GM18873 (cell line): ENCODE results near the gene BICDL2.

ENCODE experiments used
- ATAC-seq: cut with Tn5 transposase; IDR thresholded peaks from one replicate; pipeline ENCODE4 v1.9.1; 2021; ENCODE audit warnings: mild to moderate bottlenecking, moderate library complexity, moderate number of reproducible peaks; ENCODE audit not compliant: unreplicated experiment, low FRiP score

Gene BICDL2

DNA sequence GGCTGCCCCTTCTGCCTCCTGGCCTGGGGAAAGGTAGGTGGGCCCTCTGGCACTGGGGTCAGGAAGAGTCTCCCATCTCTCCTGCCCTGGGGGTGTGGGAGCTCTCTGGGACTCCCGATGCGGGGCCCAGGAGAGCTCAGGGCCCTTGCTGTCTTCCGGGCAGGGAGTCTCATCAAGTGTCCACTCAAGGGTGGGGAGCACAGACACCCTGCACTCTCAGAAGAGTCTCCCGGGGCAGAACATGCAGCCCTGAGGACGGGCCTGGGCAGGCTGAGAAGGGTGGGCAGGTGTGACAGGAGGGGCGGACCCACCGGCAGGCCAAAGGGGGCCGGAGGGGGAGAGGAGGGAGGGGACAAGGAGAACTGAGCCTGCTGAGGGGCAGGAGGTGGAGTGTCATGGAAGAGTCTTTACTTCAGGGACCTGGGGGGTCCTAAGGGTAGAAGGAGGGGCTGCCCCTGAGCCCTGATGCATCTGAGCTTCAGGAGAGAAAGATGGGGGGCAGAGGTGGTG is 48.1 kb downstream of the BICDL2 start:
- no peak for ATAC-seq

DNA sequence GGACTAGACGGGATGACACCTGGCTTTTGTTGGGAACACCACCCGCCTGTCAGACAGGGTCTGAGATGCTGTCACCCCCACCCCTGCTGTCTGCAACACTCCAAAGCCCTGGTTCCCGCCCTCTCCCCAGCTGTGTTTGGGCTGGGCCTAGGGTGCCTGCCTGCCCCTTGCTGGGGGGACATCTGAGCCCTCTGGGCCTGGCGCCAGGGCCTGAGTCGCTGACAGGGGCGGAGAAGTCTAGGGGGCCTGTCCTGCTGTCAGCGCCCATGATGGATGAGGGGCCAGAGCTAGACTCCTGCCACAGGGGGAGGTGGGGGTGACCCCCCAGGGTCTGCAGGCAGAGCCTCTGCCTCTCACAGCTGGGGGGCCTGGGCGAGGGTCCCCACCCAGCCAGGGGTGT is 48.9 kb downstream of the BICDL2 start:
- no peak for ATAC-seq

DNA sequence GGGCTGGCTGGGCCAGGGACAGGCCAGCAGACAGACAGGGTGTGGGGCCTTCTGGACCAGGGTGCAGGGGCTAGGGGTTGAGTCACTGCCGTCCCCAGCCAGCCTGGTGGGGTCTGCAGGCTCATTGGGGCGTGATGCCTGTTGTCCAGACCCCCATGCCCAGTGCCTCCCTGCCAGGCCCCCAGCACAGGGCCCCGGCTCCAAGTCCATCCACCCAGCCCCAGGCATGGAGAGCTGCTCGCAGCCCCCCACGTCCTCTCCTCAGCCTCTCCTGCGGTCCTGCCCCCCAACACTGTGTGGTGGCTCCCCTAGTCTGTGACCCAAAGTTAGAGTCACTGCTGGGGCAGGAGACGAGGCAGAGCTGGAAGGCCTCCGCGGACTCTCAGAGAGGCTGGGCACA is 49.5 kb downstream of the BICDL2 start:
- ATAC-seq: no peak

DNA sequence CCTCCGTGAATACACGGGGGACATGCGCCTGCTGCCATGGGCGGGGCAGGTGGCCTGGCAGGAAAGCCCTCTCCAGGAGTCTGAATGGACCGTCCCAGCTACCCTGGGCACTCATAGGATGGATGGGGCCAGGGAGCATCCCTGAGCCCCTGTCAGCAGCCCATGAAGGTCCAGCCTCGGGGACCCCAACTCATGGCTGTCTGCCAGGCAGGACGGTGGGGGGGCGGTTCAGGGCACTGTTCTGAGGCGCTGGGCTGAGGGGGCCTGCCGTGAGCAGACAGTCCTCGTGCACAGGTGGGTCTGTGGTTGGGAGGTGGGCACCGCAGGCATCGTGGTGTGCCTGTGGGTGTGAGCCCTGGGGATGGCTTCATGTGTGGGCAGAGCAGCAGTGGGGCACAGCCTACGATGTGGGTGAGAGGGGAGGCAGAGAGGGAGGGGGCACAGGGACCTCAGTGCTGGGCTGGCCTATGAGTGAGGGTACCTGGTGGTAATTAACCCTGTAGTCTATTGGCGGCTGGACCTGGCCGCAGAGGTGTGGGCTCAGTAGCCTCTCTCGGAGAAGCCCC is 50.0 kb downstream of the BICDL2 start:
- no peak for ATAC-seq

DNA sequence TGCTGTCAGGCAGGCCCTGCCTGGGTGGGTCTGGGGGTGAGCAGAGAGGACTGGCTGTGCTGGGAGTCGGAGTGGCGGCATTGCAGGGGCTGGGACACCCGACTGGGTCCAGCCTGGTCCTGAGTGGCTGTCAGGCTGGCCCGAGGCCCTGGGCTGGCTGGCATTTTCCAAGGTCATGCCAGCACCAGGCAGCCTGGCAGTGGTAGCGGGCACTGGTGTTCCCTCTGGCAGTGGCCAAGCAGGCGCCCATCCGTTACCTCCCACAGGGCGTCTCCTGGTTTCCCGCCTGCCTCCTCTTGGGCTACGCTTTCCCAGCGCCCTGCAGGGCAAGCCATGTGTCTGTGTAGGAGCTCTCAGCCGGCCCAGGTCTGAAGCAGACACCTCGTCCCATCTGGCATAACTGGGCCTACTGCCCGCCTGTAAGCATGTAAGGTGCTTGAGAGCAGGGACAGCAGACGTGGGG is 50.8 kb downstream of the BICDL2 start:
- ATAC-seq: no peak

DNA sequence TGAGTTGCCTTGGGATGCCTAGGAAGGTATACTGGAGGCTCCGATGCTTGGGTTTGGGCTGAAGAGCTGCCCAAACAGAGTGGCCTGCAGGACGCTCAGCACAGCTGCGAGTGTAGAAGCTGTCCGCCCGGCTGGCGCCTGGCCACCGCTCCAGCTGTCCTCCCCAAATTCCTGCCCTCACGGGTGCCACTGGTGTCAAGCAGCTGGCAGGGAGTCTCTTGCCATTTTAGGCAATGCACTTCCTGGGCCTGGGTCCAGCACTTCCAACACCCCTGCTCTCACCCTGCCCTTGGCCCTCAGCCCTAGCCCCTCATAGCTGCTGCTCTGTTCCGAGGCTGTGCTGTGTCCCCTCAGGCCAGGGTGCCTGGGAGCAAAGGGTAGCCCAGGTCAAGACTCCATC is 51.3 kb downstream of the BICDL2 start:
- ATAC-seq: no peak

DNA sequence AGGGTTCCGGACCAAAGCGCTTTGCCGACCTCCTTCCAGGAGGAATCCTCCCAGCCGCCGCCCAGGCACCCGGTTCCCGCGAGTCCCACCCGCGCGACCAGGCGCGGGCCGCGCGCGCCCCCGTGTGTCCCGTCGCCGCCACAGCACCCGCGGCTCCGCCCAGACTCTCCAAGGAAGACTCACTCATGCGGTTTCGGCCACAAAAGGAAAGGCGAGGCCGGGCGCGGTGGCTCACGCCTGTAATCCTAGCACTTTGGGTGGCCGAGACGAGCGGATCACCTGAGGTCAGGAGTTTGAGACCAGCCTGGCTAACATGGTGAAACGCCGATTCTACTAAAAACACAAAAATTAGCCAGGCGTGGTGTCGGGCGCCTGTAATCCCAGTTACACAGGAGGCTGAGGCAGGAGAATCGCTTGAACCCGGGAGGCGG is 53.0 kb downstream of the BICDL2 start:
- ATAC-seq: no peak

DNA sequence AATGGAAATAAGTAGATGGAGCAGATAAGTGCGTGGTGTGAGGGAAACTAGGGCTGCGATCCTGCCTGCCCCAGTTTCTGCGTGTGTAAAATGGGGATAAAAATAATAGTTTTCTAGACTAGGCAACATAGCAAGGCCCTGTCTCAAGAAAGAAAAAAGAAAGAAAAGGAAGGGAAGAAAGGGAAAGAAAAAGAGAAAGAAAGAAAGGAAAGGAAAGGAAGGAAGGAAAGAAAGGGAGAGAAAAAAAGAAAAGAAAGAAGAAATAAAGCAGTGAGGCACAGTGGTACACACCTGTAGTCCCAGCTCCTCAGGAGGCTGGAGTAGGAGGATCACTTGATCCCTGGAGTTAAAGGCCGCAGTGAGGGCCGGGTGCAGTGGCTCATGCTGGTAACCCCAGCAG is 54.3 kb downstream of the BICDL2 start:
- ATAC-seq: no peak

DNA sequence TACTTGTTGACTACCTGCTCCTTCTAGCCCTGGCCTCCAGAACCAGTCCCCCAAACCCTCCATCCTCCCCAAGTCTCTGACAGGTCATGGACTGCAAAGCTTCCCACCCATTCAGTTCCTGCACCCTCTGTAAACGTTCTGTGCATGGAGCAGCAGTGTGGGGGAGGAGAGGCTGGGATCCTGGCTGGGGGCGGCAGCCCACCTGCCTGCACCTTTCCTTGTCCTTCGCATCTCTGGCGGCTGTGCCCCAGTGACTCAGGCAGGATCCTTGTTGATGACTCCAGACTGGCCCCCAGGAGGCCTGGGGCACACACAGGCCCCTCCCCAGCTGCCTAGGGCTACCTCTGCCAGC is 54.9 kb downstream of the BICDL2 start:
- ATAC-seq: no peak

DNA sequence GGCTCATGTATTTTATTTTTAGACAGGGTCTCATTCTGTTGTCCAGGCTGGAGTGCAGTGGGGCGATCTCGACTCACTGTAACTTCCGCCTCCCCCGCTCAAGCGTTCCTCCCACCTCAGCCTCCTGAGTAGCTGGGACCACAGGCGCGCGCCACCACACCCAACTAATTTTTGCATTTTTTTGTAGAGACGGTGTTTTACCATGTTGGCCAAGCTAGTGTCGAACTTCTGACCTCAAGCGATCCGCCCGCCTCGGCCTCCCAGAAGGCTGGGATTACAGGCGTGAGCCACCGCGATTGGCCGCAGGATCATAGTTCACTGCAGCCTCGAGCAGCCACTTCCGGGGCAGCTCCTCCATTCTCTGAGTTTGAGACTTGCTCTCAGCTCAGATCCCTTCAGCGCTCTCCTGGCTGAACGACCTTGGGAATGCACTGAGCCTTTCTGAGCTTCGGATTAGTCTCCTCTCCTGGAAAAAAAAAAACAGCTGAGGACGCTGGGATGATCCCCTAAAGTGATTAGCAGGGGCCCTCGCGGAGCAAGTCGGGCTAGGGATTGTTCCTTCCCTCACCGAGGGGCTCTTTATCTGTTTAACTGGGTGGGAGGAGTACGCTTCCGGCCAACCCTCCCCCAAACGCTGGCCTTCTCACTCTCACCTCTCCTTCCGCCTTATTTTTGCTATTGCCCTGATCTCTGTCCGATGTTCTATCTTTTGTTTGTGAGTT is 55.4 kb downstream of the BICDL2 start:
- ATAC-seq: no peak

DNA sequence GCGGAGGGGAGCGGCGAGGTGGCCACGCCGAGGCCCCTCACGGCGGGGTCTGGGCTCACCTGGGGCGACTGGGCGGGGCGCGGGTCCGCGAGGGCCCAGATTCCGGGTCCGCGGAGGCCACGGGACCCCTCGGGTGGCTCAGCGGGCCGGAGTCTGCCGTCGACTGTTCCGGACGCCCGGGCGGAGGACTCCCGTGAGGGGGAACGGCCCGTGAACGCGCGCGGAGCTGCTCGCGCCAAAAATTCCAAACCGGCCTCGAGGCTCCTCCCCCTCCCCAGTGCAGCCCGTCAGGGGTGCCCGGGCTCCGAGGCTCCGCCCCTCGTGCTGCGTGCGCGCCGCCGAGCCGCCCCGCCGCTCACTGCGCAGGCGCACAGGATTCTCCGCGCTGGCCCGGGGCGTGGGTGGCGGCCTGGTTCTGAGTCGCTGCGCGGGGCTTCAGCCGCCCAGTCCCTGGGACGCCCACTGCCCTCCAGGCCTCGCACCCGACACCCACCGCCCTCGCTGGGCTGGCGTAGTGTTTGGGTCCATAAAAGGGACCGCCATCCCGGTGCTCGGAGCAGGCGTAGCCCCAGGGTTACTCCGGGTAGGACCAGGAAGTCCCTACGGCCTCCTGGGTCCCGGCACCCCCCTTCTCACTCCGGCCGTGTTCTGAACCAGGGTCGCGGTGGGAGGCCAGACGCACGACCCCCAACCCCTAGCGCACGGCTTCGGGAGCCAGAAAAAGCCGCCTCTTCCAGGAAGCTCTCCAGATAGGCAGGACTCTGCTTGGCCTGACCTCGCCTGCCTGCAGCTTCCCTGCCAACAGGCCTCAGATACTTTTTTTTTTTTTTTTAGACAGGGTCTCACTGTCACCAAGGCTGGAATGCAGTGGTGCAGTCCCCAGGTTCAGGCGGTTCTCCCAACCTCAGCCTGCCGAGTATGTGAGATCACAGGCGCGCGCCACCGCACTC is 56.2 kb downstream of the BICDL2 start, which contains the start of gene PKMYT1:
PKMYT1 (minus strand) TSS at position 220 of the 950 bp plus-strand sequence. CDS start 789 bp downstream, outside the sequence.
- peak; percentile 53 for ATAC-seq

DNA sequence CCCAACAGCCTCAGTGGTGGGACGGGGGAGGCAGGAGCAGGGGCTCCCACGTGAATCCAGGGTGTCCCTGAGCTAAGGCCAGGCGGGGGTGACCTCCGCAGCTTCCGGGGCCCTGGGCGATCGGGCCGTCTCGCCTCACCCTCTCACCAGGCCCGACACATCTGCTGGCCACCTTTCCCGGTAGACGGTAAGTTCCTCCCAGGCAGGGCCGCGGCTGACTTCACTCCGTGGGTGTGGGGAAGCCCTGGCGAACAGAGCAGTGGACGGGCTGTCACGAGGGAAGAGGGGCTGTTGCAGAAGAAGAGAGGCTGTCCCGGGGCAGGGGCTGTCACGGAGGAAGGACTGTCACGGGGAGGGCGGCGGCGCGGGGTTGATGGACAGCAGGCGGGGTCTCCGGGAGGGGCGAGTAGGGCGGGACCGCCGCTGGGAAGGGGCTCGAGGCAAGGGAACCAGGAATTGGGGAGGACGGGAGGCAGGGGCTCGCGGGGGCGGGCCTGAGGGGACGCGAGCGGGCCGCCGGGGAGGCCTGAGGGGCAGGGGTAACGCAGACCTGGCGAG is 57.0 kb downstream of the BICDL2 start:
- ATAC-seq: no peak
